ENCODE measurements around the gene KDM1A.

DNA sequence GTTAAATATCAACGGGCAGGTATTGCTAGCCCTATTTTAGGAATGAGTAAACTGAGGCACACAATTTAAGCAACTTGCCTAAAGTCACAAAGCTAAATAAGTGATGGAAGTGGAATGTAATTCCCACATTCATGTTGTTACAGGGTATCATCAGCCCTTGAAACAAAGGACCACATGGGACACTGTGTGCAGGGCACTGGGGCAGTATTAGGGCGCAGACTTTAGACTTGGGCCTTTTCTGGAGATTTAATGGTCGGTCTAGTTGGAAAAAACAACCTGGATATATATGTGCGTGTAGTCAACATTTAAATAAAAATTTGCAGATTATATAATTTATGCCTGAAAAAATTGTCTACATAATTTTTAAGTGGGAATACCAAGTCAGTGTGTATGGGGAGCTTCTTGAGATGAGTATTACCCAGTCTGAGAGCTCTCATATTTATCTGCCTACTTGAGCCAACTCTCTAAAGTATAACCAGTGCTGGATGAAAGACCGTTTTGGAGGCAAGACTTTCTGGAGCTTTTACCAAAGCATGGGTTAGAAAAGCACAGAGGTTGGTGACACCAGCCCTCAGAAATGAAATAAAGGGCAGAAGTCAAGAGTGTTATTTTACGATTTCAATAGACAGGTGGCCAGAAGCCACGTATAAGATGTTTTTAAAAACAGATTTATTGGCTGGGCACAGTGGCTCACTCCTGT lies 1.6 kb downstream of the KDM1A start:
- TF ChIP-seq POLR2AphosphoS5 (IDR thresholded peaks at IDR 0.05) = no peak
- TF ChIP-seq, protein P1, sequence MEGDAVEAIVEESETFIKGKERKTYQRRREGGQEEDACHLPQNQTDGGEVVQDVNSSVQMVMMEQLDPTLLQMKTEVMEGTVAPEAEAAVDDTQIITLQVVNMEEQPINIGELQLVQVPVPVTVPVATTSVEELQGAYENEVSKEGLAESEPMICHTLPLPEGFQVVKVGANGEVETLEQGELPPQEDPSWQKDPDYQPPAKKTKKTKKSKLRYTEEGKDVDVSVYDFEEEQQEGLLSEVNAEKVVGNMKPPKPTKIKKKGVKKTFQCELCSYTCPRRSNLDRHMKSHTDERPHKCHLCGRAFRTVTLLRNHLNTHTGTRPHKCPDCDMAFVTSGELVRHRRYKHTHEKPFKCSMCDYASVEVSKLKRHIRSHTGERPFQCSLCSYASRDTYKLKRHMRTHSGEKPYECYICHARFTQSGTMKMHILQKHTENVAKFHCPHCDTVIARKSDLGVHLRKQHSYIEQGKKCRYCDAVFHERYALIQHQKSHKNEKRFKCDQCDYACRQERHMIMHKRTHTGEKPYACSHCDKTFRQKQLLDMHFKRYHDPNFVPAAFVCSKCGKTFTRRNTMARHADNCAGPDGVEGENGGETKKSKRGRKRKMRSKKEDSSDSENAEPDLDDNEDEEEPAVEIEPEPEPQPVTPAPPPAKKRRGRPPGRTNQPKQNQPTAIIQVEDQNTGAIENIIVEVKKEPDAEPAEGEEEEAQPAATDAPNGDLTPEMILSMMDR (IDR thresholded peaks at IDR 0.05) = no peak
